Measurements from ENCODE around the gene ALKAL2. TPM values are rescaled to one million over a fixed set of nuclear protein-coding genes. Genes with fewer than 3 reads are reported as not detected.

ALKAL2 gene
- total RNA-seq, 6 experiments from 2014 or later = 0.49 to 2.9 (median 1.0) TPM

GRCh38 chr2:288758-289361 lies 969 bp upstream of the ALKAL2 start:
- no peak for ATAC-seq
- Histone ChIP-seq H3K36me3 (no peaks in the 10 kb centered on the region), H3K27ac (no peak overlapping the region), H3K27me3 (peaks cover 0 to 8% of the 10 kb centered on the region in 2 donors), H3K9me3 (no peaks in the 10 kb centered on the region), H3K4me3 (peak overlapping the region; percentile 53 to 66 (median 64)), H3K4me1 (peaks cover 0 to 21% (median 3%) of the 10 kb centered on the region in 4 donors)
- no peak for DNase-seq
- no peak for TF ChIP-seq CTCF (IDR thresholded peaks at IDR 0.05)
- TF ChIP-seq POLR2A (IDR thresholded peaks at IDR 0.05) = no peak
- intact Hi-C loops (cut with DNase I) = no loop called here
- 6% methylated on average over 26 of the region's 42 CpGs for WGBS (ENCODE audit: insufficient coverage, low coverage, low lambda C conversion rate, missing lambda C conversion rate)

GRCh38 chr2:287471-287885 lies 413 bp downstream of the ALKAL2 start:
- Histone ChIP-seq H3K27me3 (peaks cover 0 to 8% of the 10 kb centered on the region in 2 donors), H3K27ac (no peak overlapping the region), H3K4me1 (peaks cover 0 to 21% (median 3%) of the 10 kb centered on the region in 4 donors), H3K36me3 (no peaks in the 10 kb centered on the region), H3K9me3 (no peaks in the 10 kb centered on the region), H3K4me3 (peak overlapping the region; percentile 30 to 36 (median 31))
- intact Hi-C loops (cut with DNase I) = no loop called here
- WGBS (ENCODE audit: insufficient coverage, low coverage, low lambda C conversion rate, missing lambda C conversion rate) = 6% methylated on average over 13 of the region's 46 CpGs
- peak; percentile 26 to 48 (median 39) for ATAC-seq
- peak in 1 of 3 donors; percentile 39 for DNase-seq
- no peak for TF ChIP-seq CTCF (IDR thresholded peaks at IDR 0.05)
- TF ChIP-seq POLR2A (IDR thresholded peaks at IDR 0.05) = no peak

GRCh38 chr2:286774-287392 lies 1.0 kb downstream of the ALKAL2 start:
- no peak for TF ChIP-seq CTCF (IDR thresholded peaks at IDR 0.05)
- no peak for TF ChIP-seq POLR2A (IDR thresholded peaks at IDR 0.05)
- Histone ChIP-seq H3K4me1 (peaks cover 0 to 21% (median 3%) of the 10 kb centered on the region in 4 donors), H3K27ac (no peak overlapping the region), H3K4me3 (peak overlapping the region; percentile 2 to 36 (median 30)), H3K9me3 (no peaks in the 10 kb centered on the region), H3K36me3 (peaks cover 0 to 2% (median 0%) of the 10 kb centered on the region in 4 donors), H3K27me3 (peaks cover 0 to 8% of the 10 kb centered on the region in 2 donors)
- ATAC-seq (peak in 1 of 4 donors; percentile 31), DNase-seq (no peak)
- intact Hi-C loops (cut with DNase I) = no loop called here
- WGBS (ENCODE audit: insufficient coverage, low coverage, low lambda C conversion rate, missing lambda C conversion rate) = 29% methylated on average over 19 of the region's 20 CpGs

GRCh38 chr2:286035-286434 lies 1.9 kb downstream of the ALKAL2 start:
- H3K36me3 ChIP-seq = peaks cover 0 to 8% (median 1%) of the 10 kb centered on the region in 4 donors
- ATAC-seq (no peak), DNase-seq (no peak)
- no peaks in the 10 kb centered on the region for H3K9me3 ChIP-seq
- TF ChIP-seq CTCF (IDR thresholded peaks at IDR 0.05) (no peak), POLR2A (IDR thresholded peaks at IDR 0.05) (no peak)
- no peak overlapping the region for H3K4me3 ChIP-seq
- 79% methylated on average over 6 of the region's 6 CpGs for WGBS (ENCODE audit: insufficient coverage, low coverage, low lambda C conversion rate, missing lambda C conversion rate)
- peaks cover 0 to 21% (median 3%) of the 10 kb centered on the region in 4 donors for H3K4me1 ChIP-seq
- H3K27ac ChIP-seq = no peak overlapping the region
- intact Hi-C loops (cut with DNase I) = no loop called here
- peaks cover 0 to 8% of the 10 kb centered on the region in 2 donors for H3K27me3 ChIP-seq
